CD4-positive, alpha-beta T cell treated with Interleukin-17A for 1 hour (primary cell): ENCODE data around the gene ZNF79.
"Not testable (repeated sequence)": the region's sequence is repeated elsewhere in the genome, so short reads cannot be mapped to it uniquely, and the experiment has no call there.

Experiments used
- DNase-seq: peaks from one replicate; pipeline ENCODE4 v3.0.0-alpha.2; 2020

ZNF79 gene

DNA sequence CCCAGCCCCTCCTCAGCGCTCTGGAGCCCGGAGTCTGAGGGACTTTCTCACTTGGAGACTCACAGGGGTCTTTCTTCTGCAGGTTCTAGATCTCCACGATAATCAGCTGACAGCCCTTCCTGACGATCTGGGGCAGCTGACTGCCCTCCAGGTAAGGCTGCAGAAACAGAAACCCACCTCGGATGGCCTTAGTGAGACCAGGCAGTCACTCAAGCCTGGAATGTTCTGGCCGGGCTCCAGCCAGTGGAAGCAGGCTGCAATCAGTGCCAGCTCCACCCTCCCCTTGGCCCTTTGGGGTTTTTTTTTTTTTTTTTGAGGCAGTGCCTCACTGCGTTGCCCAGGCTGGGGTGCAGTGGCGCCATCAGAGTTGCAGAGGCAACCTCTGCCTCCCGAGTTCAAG is 34.7 kb downstream of the ZNF79 start:
- DNase-seq: no peak

DNA sequence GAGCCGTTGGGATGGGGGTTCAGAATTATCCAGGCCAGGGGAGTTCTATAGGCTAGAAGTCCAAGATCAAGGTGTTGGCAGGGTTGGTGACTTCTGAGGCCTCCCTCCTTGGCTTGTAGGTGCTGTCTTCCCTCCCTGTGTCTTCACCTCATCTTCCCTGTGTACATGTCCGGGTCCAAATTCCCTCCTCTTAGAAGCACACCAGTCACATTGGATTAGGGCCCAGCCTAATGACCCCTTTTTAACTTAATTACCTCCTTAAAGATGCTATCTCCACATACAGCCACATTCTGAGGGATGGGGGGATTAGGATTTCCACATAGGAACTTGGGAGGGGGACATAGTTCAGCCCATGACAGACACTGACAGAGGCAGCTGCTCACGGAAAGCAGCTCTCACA is 39.2 kb downstream of the ZNF79 start:
- DNase-seq: no peak

DNA sequence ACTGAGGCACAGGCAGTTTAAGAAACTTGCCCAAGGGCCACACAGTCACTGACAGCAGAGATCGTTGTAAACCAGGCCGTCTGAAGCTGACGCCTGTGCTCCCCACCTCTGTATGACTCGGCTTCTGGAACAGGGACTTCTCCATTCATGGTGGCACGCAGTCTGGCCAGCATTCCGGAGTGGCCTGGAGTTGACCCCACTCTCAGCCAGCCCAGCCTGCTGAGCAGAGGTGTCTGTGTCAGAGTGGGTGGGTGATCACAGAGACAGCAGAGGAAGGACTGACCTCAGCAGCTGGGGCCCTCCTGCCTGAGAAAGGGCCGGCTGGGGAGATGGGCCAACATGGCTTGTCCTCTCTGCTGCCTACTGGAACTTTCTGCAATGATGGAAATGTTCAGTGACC is 39.7 kb downstream of the ZNF79 start:
- DNase-seq: no peak

DNA sequence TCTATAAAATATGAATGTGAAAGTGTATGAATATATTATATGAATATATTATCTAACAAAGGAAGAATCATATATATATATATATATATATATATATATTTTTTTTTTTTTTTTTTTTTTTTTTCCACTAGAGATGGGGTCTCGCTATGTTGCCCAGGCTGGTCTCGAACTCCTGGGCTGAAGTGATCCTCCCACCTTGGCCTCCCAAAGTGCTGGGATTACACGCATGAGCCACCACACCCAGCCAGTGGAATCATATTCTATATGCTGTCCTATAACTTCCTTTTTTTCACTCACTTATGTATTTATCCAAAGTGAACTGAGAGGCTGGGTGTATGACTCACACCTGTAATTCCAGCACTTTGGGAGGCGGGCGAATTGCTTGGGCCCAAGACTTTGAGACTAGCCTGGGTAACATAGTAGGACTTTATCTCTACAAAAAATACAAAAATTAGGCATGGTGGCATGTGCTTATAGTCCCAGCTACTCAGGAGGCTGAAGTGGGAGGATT is 42.3 kb downstream of the ZNF79 start:
- DNase-seq: not testable (repeated sequence)

DNA sequence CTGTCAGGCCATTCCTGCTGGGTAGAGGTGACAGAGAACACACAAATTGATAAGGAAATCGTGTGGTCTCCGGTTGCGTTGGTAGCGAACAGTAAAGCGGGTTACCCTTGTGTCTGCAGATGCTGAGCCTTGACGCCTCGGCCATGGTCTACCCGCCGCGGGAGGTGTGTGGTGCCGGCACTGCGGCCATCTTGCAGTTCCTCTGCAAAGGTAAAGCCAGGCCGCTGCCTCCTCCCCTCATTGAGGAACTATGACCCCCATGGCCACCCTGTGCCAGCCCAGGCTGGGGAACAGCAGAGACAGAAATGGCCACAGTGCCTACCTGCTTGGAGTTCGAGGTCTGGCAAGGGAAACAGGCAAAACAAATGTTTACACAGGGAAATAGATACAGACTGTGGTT is 43.4 kb downstream of the ZNF79 start:
- DNase-seq: no peak

DNA sequence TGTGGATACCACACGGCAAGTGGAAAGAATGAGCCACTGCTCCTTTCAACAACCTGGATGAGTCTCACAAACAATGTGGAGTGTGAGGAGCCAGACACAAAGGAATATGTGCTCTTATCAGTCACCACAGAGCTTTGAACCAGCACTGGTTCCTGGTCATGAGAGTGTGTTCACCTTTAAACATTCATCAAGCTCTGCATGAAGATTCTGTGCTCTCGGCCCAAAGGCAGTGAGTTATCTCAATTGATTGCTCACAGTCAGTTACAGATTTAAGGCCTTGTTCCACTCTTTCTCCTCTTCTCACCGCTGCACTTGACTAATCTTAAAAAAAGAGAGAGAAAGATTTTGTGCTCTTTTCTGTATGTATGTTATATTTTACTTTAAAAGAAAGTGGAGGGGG is 46.5 kb downstream of the ZNF79 start:
- DNase-seq: no peak

DNA sequence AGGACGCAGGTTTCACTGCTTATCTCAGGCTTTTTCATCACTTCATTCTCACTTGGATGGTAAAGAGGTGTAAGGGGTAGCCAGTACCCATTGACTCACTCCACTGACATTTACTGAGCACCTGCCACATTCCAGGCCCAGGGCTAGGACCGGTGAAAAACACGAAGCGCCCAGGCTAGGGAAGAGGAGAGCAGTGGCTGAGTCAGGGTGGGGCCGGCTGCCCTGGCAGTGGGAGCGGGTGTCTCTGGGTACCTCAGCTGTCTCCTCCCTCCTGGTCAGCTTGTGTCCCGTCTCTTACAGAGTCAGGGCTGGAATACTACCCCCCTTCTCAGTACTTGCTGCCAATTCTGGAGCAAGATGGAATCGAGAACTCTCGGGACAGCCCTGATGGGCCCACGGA is 49.3 kb downstream of the ZNF79 start:
- no peak for DNase-seq

DNA sequence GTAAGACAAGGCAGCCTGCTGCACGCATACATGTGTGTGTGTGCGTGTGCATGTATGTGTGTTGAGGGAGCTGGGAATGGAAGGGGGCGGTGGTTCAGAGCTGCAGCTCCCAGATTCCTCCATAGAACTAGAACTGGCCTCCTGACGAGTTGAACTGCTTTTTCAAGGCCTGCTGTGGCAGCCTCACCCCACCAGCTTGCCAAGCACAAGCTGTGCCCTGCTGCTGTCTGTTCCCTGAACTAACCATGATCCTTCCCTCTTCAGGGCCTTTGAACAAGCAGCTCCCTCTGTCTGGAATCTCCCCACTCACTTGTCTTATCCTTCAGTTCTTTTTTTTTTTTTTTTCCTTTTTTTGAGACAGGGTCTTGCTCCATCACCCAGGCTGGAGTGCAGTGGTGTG is 49.8 kb downstream of the ZNF79 start:
- no peak for DNase-seq

DNA sequence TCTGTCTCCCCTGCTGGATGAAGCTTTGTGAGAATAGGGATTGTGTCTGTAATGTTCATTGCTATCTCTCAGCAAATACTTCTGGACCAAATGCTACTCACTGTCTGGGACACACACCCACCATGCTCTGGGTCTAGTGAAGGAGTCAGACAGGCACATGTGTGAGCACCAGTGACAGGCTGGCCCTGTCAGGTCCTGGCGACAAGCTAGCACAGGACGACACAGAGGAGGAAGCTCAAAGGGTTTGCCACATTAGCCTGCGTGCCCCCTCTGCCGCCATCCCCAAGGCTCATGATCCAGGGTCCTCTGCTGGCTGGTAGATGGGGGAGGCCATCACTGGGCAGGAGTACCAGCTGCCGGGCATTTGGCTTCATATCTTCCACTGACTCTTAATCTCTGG is 50.4 kb downstream of the ZNF79 start:
- DNase-seq: no peak

DNA sequence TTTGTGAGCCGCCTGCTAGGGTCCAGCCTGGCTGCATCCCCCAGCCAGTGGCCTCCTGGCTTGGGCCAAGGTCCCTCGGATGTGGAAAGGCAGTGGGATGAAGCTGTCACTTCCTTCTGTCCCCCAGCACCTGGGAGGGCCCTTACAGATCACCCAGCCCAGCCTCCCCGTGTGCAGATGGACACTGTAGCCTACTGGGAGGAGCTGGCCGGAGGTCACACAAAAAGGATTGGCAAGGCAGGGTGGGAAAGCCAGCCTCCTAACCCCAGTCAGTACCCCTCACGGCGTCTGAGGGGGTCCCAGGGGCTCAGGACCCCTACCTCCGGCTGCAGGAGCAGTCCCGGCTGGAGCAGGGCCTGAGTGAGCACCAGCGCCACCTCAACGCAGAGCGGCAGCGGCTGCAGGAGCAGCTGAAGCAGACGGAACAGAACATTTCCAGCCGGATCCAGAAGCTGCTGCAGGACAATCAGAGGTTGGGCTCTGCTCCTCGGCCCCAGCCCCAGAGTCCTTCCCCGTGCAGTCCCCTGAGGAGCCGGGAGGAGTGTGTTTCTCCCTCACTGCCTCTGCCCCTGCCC is 55.4 kb downstream of the ZNF79 start:
- DNase-seq: no peak

DNA sequence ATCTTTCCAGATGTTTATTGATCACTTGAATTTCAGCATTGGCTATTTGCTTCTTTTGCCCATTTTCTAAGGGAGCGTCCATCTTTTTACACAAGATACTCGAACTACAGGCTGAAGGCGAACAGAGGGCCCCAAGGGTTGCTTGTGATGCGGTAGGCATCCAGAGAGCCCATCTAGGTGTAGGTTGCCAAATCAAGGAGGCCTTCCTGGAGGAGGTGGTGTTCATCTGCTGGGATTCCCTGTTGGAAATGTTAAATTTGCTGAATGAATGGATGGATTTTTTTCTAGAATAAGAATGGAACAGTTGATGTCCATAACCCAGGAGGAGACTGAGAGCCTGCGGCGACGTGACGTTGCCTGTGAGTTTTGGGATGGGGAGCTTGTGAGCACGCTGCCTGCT is 58.5 kb downstream of the ZNF79 start:
- DNase-seq: no peak

DNA sequence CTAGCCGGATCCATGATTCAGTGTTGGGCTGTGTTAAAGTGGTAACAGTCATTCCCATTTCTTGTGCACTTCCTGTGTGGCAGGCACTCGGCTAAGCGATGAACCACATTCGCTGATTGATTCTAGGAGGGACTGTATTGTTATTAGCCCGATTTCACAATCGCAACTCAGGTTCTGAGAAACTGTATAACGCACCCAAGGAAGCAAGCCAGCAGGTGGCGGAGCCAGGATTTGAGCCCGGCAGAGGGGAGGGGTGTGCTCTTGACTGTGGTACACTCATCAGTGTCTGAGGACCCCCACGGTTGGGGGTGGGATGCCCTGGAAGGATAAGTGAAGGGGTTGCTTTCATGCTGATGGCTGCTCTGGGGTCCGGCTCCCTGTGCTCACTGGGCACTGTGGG is 61.8 kb downstream of the ZNF79 start:
- DNase-seq: no peak

DNA sequence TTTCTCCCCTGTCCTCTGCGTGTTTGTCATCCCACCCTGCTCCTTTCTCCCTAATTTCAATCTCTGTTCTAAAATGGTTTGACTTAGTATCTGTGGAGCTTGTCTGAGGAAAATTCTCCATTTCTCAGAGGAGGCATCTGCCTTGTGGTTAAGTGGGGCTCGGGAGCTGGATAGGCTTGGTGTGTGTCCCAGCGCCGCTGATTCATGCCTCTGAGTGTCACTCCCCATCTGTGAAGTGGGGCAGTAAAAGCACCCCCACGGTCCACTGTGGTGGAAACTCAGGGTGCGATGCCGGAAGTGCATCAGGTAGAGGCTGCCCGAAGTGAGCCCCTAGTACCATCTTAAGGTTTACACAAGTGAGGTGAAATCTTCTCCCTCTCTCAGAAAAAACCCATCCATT is 64.8 kb downstream of the ZNF79 start:
- no peak for DNase-seq

DNA sequence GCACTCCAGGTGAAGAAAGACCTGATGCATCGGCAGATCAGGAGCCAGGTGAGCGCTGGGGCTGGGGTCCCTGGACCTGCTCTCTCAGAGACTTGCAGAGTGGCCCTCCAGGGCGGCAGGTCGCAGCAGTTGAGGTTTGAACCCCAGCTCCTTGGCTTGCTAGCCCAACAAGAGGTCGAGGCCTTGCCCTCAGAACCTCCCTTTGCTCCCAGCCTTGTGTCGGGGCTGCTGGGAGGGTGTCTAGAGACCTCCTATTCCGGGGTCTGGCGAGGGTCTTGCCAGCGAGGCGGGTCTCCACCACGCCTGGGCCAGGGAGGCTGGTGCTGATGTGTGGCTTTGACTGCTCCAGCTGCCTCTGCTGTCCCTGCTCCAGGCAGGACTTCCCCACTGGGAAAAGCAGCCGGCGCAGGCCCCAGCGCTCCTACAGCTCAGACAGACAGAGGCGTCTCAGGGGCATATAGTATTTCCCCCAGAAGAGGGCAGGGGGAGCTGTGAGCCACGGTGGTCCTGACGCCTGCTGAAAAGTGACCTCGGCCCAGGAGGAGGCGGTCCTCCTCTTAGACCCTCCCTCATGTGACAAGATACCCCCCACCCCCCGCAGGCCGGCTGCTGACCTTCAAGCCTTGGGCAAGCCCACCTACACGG is 65.4 kb downstream of the ZNF79 start:
- DNase-seq: no peak

DNA sequence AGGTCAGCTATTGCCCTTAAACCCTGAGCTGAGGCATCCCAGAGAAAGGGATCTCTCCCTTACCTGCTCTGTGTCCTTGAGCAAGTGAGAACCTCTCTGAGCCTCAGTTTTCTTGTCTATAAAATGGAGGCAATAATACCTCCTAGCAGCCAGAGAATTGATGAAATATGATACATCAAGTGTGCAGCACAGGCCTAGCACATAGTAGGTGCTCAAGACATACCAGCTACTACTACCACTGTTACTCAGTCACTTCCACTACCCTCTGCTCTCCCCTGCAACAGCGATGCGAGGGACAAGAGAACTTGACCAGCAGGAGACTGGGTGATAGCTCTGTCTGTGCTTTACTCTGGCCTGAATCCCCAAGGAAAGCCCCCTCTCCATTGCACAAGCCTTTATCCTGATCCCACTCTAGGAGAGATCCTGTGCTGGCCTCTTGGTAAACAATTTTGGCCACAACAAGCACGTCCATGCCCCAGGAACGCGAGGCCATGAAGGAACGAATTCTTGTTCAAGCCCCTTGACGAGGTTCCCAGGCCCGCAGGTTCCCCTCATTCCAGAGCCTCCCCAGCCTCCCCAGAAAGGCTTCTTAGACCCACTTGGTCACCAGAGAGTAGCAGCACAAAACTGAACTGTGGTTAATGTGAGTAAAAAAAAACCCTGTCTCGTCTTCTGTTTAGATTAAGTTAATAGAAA is 66.5 kb downstream of the ZNF79 start:
- no peak for DNase-seq

DNA sequence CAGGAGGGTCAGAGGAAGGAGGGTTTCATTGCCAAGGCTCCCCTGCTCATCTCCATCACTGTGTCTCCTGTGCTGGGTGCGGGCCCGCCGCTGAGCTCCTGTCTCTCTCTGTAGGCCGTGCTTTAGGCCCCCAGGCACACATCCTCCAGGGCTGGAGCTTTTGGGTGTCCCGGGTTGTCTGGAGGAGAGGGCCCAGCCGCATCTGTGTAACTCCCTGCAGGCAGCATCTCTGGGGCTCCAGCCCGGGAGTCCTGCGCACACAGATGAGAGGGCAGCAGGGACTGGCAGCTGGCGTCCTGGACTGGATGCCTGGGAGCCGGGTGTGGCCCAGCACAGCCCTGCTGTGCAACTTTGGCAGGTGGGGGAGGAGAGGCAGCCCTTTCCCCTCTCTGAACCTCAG is 67.3 kb downstream of the ZNF79 start:
- DNase-seq: no peak

DNA sequence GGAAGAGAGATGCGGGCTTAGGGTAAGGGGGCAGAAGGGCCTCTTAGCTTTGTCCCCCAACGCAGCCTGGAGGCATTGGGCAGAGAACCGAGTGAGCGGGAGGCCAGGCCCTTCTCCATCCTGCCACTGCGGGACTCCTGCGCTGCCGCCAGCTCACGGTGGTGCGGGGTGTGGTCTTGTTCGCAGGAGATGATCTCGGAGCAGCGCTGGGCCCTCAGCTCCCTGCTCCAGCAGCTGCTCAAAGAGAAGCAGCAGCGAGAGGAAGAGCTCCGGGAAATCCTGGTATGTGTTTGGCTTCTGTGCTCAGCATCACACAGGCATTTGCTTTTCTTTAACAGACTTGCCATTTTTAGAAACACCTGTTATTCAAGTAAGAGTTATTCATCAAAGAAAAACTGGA is 68.4 kb downstream of the ZNF79 start:
- DNase-seq: no peak

DNA sequence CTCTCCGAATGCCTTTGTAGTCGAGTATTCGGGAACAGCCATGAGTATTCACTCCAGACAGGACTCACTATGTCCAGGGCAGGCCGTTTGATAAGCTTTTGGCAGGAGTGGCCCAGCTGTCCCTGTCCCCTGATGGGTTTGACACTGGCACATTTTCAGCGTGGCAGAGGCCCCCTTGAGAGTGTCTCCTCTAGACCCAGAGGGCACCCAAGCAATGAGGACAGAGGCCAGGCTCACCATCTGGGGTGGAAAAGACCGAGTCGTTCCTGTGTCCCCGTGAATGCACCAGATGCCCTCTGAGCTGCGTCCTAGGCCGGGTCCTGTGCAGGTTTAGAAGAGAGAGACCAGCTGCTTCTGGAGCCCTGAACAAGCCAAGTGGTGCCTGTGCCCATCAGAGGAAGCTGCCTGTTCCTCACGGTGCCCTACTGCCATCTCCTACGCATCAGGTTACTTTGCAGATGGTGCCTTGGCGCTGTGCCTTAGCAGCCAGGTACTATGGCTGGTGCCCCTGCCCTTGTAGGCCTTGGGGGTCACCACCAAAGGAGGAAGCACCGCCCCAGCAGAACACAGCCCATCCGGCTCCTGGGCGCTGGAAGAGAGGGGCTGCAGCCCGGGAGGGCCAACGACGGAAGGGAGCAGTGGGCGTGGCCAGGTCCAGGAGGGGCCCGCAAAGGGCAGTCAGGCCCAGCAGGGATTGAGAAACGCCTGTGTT is 69.6 kb downstream of the ZNF79 start:
- no peak for DNase-seq

DNA sequence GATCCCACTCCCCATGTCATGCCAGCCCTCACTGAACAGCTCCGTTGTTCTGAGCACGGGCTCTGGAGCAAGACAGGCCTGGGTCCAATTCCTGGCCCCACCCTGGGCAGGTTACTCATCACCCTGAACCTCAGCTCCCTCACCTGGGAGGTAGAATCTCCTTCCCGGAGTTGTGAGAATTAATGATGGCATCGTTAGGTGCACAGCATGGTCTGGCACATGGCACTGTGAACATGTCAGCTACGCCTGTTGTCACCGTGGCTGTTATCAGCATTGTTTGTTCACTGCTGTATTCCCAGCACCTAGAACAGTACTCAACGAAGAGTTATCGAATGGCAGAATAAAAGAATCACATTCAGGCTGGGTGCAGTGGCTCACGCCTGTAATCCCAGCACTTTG is 70.1 kb downstream of the ZNF79 start:
- no peak for DNase-seq
